ENCODE results near the gene LRRC4B. TPM values are rescaled to one million over a fixed set of nuclear protein-coding genes. Genes with fewer than 3 reads are reported as not detected.

LRRC4B gene
- total RNA-seq, 1 donor from 2014 or later, result 9.3 TPM

GRCh38 chr19:50552540-50552939 is 15.7 kb downstream of the LRRC4B start:
- peaks cover 44% of the 10 kb centered on the region for H3K27me3 ChIP-seq (ENCODE audit: control insufficient read depth, insufficient read depth, low read length)
- no peak overlapping the region for H3K4me3 ChIP-seq (ENCODE audit: low read depth, low read length)
- DNase-seq (ENCODE audit: low read depth), result no peak
- H3K36me3 ChIP-seq (ENCODE audit: control insufficient read depth, insufficient read depth, low read length), result no peaks in the 10 kb centered on the region
- TF ChIP-seq, protein P1, sequence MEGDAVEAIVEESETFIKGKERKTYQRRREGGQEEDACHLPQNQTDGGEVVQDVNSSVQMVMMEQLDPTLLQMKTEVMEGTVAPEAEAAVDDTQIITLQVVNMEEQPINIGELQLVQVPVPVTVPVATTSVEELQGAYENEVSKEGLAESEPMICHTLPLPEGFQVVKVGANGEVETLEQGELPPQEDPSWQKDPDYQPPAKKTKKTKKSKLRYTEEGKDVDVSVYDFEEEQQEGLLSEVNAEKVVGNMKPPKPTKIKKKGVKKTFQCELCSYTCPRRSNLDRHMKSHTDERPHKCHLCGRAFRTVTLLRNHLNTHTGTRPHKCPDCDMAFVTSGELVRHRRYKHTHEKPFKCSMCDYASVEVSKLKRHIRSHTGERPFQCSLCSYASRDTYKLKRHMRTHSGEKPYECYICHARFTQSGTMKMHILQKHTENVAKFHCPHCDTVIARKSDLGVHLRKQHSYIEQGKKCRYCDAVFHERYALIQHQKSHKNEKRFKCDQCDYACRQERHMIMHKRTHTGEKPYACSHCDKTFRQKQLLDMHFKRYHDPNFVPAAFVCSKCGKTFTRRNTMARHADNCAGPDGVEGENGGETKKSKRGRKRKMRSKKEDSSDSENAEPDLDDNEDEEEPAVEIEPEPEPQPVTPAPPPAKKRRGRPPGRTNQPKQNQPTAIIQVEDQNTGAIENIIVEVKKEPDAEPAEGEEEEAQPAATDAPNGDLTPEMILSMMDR (IDR thresholded peaks at IDR 0.05; ENCODE audit: insufficient read depth, low read length, poor library complexity, severe bottlenecking), result no peak

- TF ChIP-seq, protein P1 (IDR thresholded peaks at IDR 0.05; ENCODE audit: insufficient read depth, low read length, poor library complexity, severe bottlenecking), result no peak
- H3K27me3 ChIP-seq (ENCODE audit: control insufficient read depth, insufficient read depth, low read length), result peaks cover 39% of the 10 kb centered on the region
- DNase-seq (ENCODE audit: low read depth), result no peak
- no peaks in the 10 kb centered on the region for H3K36me3 ChIP-seq (ENCODE audit: control insufficient read depth, insufficient read depth, low read length)
- no peak overlapping the region for H3K4me3 ChIP-seq (ENCODE audit: low read depth, low read length)
Measured at GRCh38 chr19:50551715-50552187, 16.5 kb downstream of the LRRC4B start.

DNA sequence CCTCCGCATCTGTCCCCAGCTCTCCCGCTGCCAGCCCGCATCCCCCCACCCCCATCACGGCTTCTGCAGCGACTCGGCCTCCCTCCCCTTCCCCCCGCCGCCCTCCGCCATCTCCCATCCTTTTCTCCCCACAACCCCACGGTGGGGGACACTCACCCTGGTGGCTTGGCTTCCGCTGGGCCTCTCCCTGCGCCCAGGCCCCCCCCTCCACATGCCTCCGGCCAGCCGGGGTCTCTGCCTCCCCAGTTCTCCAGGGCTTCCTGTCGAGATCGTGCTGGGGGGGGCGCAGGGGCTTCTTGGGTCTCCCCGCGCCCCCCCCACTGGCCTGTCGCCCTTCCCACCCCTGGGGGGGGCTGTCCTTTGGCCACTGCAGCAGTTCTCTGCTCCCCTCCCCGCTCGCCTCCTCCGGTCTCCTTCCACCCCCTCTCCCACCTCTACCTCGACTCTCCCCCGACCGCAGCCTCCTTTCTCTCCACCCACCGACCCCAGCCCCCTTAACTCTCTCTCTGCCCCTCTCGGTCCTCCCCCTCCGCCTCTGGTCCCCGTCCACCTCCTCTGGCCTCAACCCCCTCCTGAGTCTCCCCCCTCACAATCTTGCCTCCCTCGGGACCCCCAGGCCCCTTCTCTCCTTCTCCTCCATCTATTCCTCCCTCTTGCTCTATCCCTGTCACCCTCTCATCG is 17.1 kb downstream of the LRRC4B start:
- Histone ChIP-seq H3K36me3 (ENCODE audit: control insufficient read depth, insufficient read depth, low read length) (no peaks in the 10 kb centered on the region), H3K27me3 (ENCODE audit: control insufficient read depth, insufficient read depth, low read length) (peaks cover 33% of the 10 kb centered on the region), H3K4me3 (ENCODE audit: low read depth, low read length) (no peak overlapping the region)
- no peak for DNase-seq (ENCODE audit: low read depth)
- TF ChIP-seq, protein P1 (IDR thresholded peaks at IDR 0.05; ENCODE audit: insufficient read depth, low read length, poor library complexity, severe bottlenecking), result no peak

DNA sequence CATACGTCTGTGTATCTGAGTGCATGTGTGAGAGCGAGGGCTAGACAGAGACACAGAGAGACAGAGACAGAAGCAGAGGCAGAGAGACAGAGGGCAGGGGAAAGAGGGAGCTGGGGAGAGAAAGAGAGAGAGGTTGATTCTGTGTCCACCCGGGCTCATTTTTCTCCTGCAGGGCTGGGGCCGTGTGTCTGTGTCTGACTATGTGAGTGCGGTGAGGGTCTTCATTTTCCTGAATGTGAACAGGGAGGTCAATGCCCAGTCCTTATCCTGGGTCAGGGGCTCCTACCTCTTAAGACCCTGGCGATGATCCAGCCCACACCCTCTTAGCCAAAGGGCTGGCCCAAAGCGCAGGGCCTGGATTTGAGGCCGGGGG is 17.7 kb downstream of the LRRC4B start:
- Histone ChIP-seq H3K4me3 (ENCODE audit: low read depth, low read length) (no peak overlapping the region), H3K36me3 (ENCODE audit: control insufficient read depth, insufficient read depth, low read length) (no peaks in the 10 kb centered on the region), H3K27me3 (ENCODE audit: control insufficient read depth, insufficient read depth, low read length) (peaks cover 32% of the 10 kb centered on the region)
- no peak for DNase-seq (ENCODE audit: low read depth)
- TF ChIP-seq, protein P1 (IDR thresholded peaks at IDR 0.05; ENCODE audit: insufficient read depth, low read length, poor library complexity, severe bottlenecking), result no peak

- DNase-seq (ENCODE audit: low read depth), result no peak
- peaks cover 27% of the 10 kb centered on the region for H3K27me3 ChIP-seq (ENCODE audit: control insufficient read depth, insufficient read depth, low read length)
- TF ChIP-seq, protein P1 (IDR thresholded peaks at IDR 0.05; ENCODE audit: insufficient read depth, low read length, poor library complexity, severe bottlenecking), result no peak
- no peaks in the 10 kb centered on the region for H3K36me3 ChIP-seq (ENCODE audit: control insufficient read depth, insufficient read depth, low read length)
- H3K4me3 ChIP-seq (ENCODE audit: low read depth, low read length), result no peak overlapping the region
Measured at GRCh38 chr19:50549927-50550593, 18.2 kb downstream of the LRRC4B start.
